ENCODE data around the gene IGSF10.
"Not testable (repeated sequence)": the region's sequence is repeated elsewhere in the genome, so short reads cannot be mapped to it uniquely, and the experiment has no call there.

Gene IGSF10

GRCh38 chr3:151460774-151461450, at the start of gene IGSF10:
IGSF10 (minus strand) TSS chr3:151461061; CDS start chr3:151458709, 2,352 bp downstream.
- no peak for FAIRE-seq

GRCh38 chr3:151509468-151510135, 48.7 kb upstream of the IGSF10 start:
- FAIRE-seq = not testable (repeated sequence)

- FAIRE-seq = no peak
Measured at GRCh38 chr3:151504606-151505005, 43.7 kb upstream of the IGSF10 start.

GRCh38 chr3:151503074-151503473, 42.2 kb upstream of the IGSF10 start:
- no peak for FAIRE-seq

- FAIRE-seq = peak; percentile 18
Measured at GRCh38 chr3:151501923-151502632, 41.2 kb upstream of the IGSF10 start.

GRCh38 chr3:151501171-151501922, 40.5 kb upstream of the IGSF10 start:
- FAIRE-seq = peak; percentile 51

GRCh38 chr3:151499168-151499567, 38.3 kb upstream of the IGSF10 start:
- no peak for FAIRE-seq

- FAIRE-seq = no peak
Measured at GRCh38 chr3:151491525-151491924, 30.7 kb upstream of the IGSF10 start.

- not testable (repeated sequence) for FAIRE-seq
Measured at GRCh38 chr3:151487833-151488232, 27.0 kb upstream of the IGSF10 start.

- FAIRE-seq = no peak
Measured at GRCh38 chr3:151483961-151484520, 23.2 kb upstream of the IGSF10 start.

- no peak for FAIRE-seq
Measured at GRCh38 chr3:151483488-151483887, 22.6 kb upstream of the IGSF10 start.

GRCh38 chr3:151480492-151480891, 19.6 kb upstream of the IGSF10 start:
- FAIRE-seq = no peak

- FAIRE-seq = peak; percentile 84
Measured at GRCh38 chr3:151479452-151479851, 18.6 kb upstream of the IGSF10 start.

GRCh38 chr3:151478335-151478697, 17.5 kb upstream of the IGSF10 start:
- no peak for FAIRE-seq

- FAIRE-seq = no peak
Measured at GRCh38 chr3:151477591-151478334, 16.9 kb upstream of the IGSF10 start.

- FAIRE-seq = no peak
Measured at GRCh38 chr3:151476344-151477018, 15.6 kb upstream of the IGSF10 start.

GRCh38 chr3:151468284-151468917, 7.5 kb upstream of the IGSF10 start:
- FAIRE-seq = no peak

GRCh38 chr3:151467069-151467468, 6.2 kb upstream of the IGSF10 start:
- FAIRE-seq = no peak

- FAIRE-seq = no peak
Measured at GRCh38 chr3:151462991-151463390, 2.1 kb upstream of the IGSF10 start.

GRCh38 chr3:151462278-151462780, 1.5 kb upstream of the IGSF10 start:
- FAIRE-seq = no peak

- no peak for FAIRE-seq
Measured at GRCh38 chr3:151460228-151460627, 633 bp downstream of the IGSF10 start.
